Activated T-cell treated with anti-CD3 and anti-CD28 coated beads for 48 hours (primary cell): Measurements from ENCODE around the gene MAN2A1.

Experiments
- DNase-seq: peaks from one replicate; pipeline ENCODE4 v3.0.0-alpha.2; 2020; ENCODE audit warnings: low read depth

MAN2A1 gene

GRCh38 chr5:109910874-109911273 lies 221.1 kb downstream of the MAN2A1 start:
- DNase-seq, result no peak

GRCh38 chr5:109911731-109912130 lies 222.0 kb downstream of the MAN2A1 start:
- no peak for DNase-seq

- no peak for DNase-seq
Measured at GRCh38 chr5:109914906-109915305, 225.2 kb downstream of the MAN2A1 start.

GRCh38 chr5:109916481-109917153 lies 226.9 kb downstream of the MAN2A1 start:
- no peak for DNase-seq
